Measurements from ENCODE around the gene HACL1.
"Not testable (repeated sequence)": the region's sequence is repeated elsewhere in the genome, so short reads cannot be mapped to it uniquely, and the experiment has no call there.

HACL1 gene

GRCh38 chr3:15579051-15579450, 22.3 kb downstream of the HACL1 start:
- DNase-seq, result no peak
- ATAC-seq, result no peak

- ATAC-seq (no peak), DNase-seq (no peak)
Observed at GRCh38 chr3:15578289-15578867, 23.0 kb downstream of the HACL1 start.

GRCh38 chr3:15576475-15576874, 24.9 kb downstream of the HACL1 start:
- no peak for DNase-seq

GRCh38 chr3:15575446-15575845, 25.9 kb downstream of the HACL1 start:
- ATAC-seq (no peak), DNase-seq (no peak)

More at GRCh38 chr3:15576475-15576874, 24.9 kb downstream of the HACL1 start:
- no peak for ATAC-seq

- ATAC-seq (no peak), DNase-seq (no peak)
Observed at GRCh38 chr3:15572138-15572537, 29.2 kb downstream of the HACL1 start.

GRCh38 chr3:15563190-15563589, 38.2 kb downstream of the HACL1 start:
- ATAC-seq (no peak), DNase-seq (no peak)

- DNase-seq (no peak), ATAC-seq (no peak)
Observed at GRCh38 chr3:15562560-15562959, 38.8 kb downstream of the HACL1 start.

GRCh38 chr3:15558581-15558980, 42.8 kb downstream of the HACL1 start:
- DNase-seq (no peak), ATAC-seq (no peak)

- ATAC-seq, result peak; percentile 61
- DNase-seq, result peak; percentile 37
Observed at GRCh38 chr3:15557511-15557946, 43.8 kb downstream of the HACL1 start.

GRCh38 chr3:15556512-15556911, 44.9 kb downstream of the HACL1 start:
- ATAC-seq (peak; percentile 65), DNase-seq (no peak)

GRCh38 chr3:15553749-15554148, 47.6 kb downstream of the HACL1 start:
- ATAC-seq (no peak), DNase-seq (no peak)

GRCh38 chr3:15551902-15552301, 49.5 kb downstream of the HACL1 start:
- no peak for ATAC-seq

GRCh38 chr3:15549846-15550245, 51.5 kb downstream of the HACL1 start:
- no peak for ATAC-seq

More at GRCh38 chr3:15551902-15552301, 49.5 kb downstream of the HACL1 start:
- DNase-seq, result no peak

GRCh38 chr3:15542614-15543013, 58.8 kb downstream of the HACL1 start:
- no peak for DNase-seq
- ATAC-seq, result no peak

More at GRCh38 chr3:15549846-15550245, 51.5 kb downstream of the HACL1 start:
- DNase-seq, result no peak

GRCh38 chr3:15541371-15541770, 60.0 kb downstream of the HACL1 start:
- DNase-seq, result no peak
- no peak for ATAC-seq

- no peak for ATAC-seq
- DNase-seq, result no peak
Observed at GRCh38 chr3:15539066-15539465, 62.3 kb downstream of the HACL1 start.

GRCh38 chr3:15538345-15538744, 63.0 kb downstream of the HACL1 start:
- DNase-seq (no peak), ATAC-seq (no peak)

GRCh38 chr3:15536856-15537255, 64.5 kb downstream of the HACL1 start:
- DNase-seq (no peak), ATAC-seq (no peak)

GRCh38 chr3:15535732-15536131, 65.6 kb downstream of the HACL1 start:
- DNase-seq (peak; percentile 49), ATAC-seq (peak; percentile 98)

- ATAC-seq, result not testable (repeated sequence)
Observed at GRCh38 chr3:15532614-15533013, 68.8 kb downstream of the HACL1 start.

GRCh38 chr3:15531346-15531745, 70.0 kb downstream of the HACL1 start:
- no peak for ATAC-seq

More at GRCh38 chr3:15532614-15533013, 68.8 kb downstream of the HACL1 start:
- not testable (repeated sequence) for DNase-seq

GRCh38 chr3:15528854-15529537, 72.4 kb downstream of the HACL1 start:
- ATAC-seq (no peak), DNase-seq (no peak)

More at GRCh38 chr3:15531346-15531745, 70.0 kb downstream of the HACL1 start:
- no peak for DNase-seq

GRCh38 chr3:15527031-15527459, 74.3 kb downstream of the HACL1 start:
- DNase-seq, result no peak
- no peak for ATAC-seq

- DNase-seq (no peak), ATAC-seq (no peak)
Observed at GRCh38 chr3:15525790-15526189, 75.6 kb downstream of the HACL1 start.
